Coronary artery (tissue), 2 donors: ENCODE measurements around the gene TMEM213.

Source experiments
- DNase-seq: peaks from one replicate; pipeline ENCODE4 v3.0.0-alpha.2; 2017; ENCODE audit warnings: low spot score
- H3K27ac ChIP-seq, 2 donors: fragments of 200-600 bp; sonication (generic); one replicate each; pipeline ENCODE4 v1.5.1; 2016 to 2019
- H3K4me3 ChIP-seq: fragments of 200-600 bp; sonication (generic); 2 replicates; pipeline ENCODE4 v1.5.1; 2016; ENCODE audit warnings: mild to moderate bottlenecking, moderate library complexity
- CTCF ChIP-seq: fragments of 200-600 bp; sonication (generic); IDR thresholded peaks from one replicate; pipeline ENCODE4 v1.5.1; 2019; ENCODE audit warnings: antibody characterized with exemption

The TMEM213 gene

GRCh38 chr7:138853448-138853847 is 55.7 kb downstream of the TMEM213 start:
- no peak for DNase-seq
- H3K27ac ChIP-seq: no peak overlapping the region
- TF ChIP-seq CTCF: no peak
- no peak overlapping the region for H3K4me3 ChIP-seq

GRCh38 chr7:138854115-138854645 is 56.4 kb downstream of the TMEM213 start:
- TF ChIP-seq CTCF: no peak
- Histone ChIP-seq H3K4me3 (no peak overlapping the region), H3K27ac (no peak overlapping the region)
- no peak for DNase-seq

GRCh38 chr7:138857728-138858127 is 59.9 kb downstream of the TMEM213 start:
- Histone ChIP-seq H3K4me3 (no peak overlapping the region), H3K27ac (no peak overlapping the region)
- no peak for DNase-seq
- no peak for TF ChIP-seq CTCF

GRCh38 chr7:138861051-138861450 is 63.3 kb downstream of the TMEM213 start:
- Histone ChIP-seq H3K4me3 (no peak overlapping the region), H3K27ac (no peak overlapping the region)
- no peak for DNase-seq
- no peak for TF ChIP-seq CTCF

GRCh38 chr7:138863931-138864330 is 66.1 kb downstream of the TMEM213 start:
- no peak for TF ChIP-seq CTCF
- Histone ChIP-seq H3K27ac (no peak overlapping the region), H3K4me3 (no peak overlapping the region)
- no peak for DNase-seq

- no peak for TF ChIP-seq CTCF
- Histone ChIP-seq H3K27ac (no peak overlapping the region), H3K4me3 (no peak overlapping the region)
- no peak for DNase-seq
Observed at GRCh38 chr7:138864667-138865066, 66.9 kb downstream of the TMEM213 start.

GRCh38 chr7:138865843-138866242 is 68.0 kb downstream of the TMEM213 start:
- DNase-seq: no peak

More at GRCh38 chr7:138865843-138866242, 68.0 kb downstream of the TMEM213 start:
- TF ChIP-seq CTCF: no peak
- no peak overlapping the region for H3K27ac ChIP-seq
- no peak overlapping the region for H3K4me3 ChIP-seq
